NCI-H69 (cell line): ENCODE data around the gene CASKIN1.
A peak's percentile ranks its signal among the peaks of the same experiment; 100 is the strongest.
"Not testable (repeated sequence)": the region's sequence is repeated elsewhere in the genome, so short reads cannot be mapped to it uniquely, and the experiment has no call there.

Experiments used
- DNase-seq: peaks from one replicate; lab custom pipeline; 2025; lab: John Stamatoyannopoulos, UW

The CASKIN1 gene

DNA sequence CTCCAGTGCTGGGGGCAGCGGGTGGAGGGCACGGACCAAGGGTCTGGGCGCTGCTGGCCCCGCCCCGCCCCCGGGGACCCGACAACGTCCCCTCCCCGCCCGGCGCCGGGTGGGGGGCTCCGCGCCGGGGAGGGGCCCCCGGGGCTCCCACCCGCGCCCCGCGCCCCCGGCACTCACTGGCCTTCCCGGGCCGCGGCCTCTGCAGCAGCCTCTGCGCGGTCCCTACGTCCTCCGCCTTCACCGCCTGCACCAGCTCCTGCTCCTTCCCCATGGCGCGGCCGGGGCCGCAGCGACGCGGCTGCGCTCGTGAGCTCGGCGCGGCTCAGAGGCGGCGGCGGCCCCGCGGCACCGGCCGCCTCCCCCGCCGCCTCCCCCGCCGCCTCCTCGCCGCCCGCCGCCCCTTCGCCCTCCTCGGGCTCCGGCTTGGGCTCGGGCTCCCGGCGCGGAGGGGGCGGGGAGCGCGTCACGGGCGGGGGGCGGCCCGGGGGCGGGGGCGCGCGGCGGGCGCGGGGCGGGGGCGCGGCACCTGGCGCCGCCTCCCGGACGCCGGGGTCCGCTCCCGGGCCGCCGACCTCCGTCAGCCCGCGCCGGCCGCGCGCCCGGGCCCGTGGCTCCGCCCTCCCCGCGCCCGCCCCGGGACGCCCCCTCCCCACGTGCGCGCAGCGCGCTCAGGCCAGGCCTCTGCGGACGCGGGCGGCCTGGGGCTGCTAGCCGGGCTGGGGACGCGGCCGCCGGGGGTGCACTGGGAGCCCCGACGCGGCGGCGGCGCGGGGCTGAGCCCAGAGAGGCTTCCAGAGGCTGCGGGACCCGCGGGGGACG is at the start of gene CASKIN1:
Gene CASKIN1, minus strand, starts transcription at position 444 of the 819 bp plus-strand sequence. Its CDS starts 173 bp downstream, at position 271.
- DNase-seq, result peak; percentile 69

- DNase-seq, result no peak
These were observed 48.8 kb upstream of the CASKIN1 start for GRCh38 chr16:2244926-2245795.

DNA sequence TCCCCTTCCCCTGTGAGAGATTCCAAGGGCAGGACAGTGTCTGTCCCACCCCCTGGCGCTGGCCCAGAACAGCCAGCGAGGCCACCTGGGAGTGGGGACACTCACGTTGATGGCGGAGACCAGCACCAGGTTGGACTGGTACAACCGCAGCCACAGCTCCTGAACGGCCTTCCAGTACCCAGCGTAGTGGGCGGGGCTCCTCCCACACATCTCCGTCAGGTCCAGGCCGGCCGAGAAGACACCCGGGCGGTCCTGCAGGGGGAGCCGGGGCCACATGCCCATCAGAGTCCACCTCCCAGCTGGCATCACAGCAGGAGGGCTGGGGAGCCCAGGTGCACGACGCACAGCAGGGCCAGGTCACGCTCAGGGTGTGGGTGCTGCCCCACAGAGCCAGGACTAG is 47.9 kb upstream of the CASKIN1 start:
- DNase-seq, result no peak

GRCh38 chr16:2243781-2244180 is 47.4 kb upstream of the CASKIN1 start:
- DNase-seq, result no peak

GRCh38 chr16:2243031-2243528 is 46.7 kb upstream of the CASKIN1 start:
- no peak for DNase-seq

GRCh38 chr16:2242598-2242997 is 46.2 kb upstream of the CASKIN1 start:
- DNase-seq, result no peak

DNA sequence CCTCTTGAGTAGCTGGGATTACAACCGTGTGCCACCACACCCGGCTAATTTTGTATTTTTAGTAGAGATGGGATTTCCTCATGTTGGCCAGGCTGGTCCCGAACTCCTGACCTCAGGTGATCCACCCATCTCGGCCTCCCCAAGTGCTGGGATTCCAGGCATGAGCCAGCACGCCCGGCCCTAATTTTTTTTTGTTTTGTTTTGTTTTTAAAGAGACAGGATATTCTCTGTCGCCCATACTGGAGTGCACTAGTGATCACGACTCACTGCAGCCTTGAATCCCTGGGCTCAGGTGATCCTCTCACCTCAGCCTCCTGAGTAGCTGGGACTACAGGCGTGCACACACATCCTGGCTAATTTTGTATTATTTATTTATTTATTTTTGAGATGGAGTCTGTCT is 43.9 kb upstream of the CASKIN1 start:
- DNase-seq, result not testable (repeated sequence)

DNA sequence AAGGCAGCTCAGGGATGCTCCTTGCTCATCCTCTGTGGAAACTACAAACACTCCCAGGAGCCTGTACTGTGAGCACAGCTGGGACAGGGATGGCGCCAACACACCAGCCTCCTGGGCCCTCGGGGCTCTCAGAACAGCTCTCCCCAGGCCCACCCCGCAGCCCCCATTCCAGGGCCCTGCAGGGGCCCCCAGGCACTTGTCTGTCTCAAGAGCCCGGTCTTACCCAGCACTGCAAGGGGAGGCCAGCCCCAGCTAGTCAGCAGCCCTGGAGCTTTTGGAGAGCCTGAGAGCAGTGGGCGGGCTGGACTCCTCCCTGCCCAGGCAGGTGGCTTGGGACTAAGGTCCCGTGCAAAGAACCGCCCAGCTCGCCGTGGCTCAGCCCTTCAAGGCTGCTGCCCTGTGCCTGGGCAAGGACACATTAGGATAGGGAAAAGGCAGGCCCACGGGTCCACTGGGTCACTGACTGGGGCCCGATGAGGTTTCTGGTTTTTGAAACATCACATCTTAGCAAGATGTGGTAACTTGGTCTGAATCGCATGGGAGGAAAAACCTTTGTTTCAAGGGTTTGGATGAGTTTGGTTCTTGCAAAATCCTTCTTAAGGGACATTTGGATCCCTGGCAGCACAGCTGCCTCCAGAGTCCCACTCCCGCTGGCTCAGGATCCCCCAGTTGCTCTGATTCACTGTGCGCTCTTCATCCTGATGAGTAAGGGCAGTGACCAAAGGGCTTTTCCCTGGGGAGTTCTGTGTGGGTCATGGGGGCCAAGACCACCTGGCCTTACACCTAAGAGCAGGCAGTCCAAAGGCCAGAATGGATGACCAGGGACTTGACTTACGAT is 42.7 kb upstream of the CASKIN1 start:
- peak; percentile 42 for DNase-seq

DNA sequence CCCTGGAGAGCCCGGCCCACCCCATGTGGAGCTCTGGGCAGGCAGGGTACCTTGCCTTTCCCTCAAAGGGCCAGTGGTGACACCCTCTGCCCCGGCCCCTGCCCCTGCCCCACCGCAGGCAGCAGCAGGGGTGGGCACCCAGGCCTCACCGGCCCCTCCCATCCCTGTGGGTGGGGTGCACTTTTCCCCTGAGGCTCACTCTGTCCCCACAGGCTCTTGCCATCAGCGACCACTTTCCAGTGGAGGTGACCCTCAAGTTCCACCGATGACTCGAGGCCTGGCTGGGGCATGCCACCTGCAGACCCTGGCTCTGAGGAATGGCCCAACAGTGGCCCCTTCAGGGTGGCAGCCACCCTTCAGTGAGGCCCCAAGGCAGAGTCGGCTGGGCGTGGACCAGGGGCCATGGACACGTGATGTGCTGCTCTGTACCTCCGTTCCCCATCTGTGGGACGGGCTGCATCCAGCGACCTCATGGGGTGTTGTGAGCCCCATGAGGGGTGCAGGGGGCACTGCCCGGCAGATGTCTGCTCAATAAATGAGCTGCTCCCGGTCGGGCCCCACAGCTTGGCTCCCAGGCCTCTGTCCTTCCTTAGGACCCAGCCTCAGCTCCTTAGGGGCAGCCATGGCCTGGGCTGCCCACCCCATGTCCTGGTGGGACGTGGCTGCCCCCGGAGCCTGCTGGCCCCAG is 41.9 kb upstream of the CASKIN1 start:
- DNase-seq, result peak; percentile 28

- peak; percentile 50 for DNase-seq
These were observed 41.2 kb upstream of the CASKIN1 start for GRCh38 chr16:2237493-2238149.

GRCh38 chr16:2237102-2237482 is 40.7 kb upstream of the CASKIN1 start:
- no peak for DNase-seq

- peak; percentile 30 for DNase-seq
These were observed 40.1 kb upstream of the CASKIN1 start, which contains the start of gene DNASE1L2 for GRCh38 chr16:2236337-2237101. Gene DNASE1L2 (plus strand): TSS chr16:2236444. CDS start chr16:2236817, 373 bp downstream.

DNA sequence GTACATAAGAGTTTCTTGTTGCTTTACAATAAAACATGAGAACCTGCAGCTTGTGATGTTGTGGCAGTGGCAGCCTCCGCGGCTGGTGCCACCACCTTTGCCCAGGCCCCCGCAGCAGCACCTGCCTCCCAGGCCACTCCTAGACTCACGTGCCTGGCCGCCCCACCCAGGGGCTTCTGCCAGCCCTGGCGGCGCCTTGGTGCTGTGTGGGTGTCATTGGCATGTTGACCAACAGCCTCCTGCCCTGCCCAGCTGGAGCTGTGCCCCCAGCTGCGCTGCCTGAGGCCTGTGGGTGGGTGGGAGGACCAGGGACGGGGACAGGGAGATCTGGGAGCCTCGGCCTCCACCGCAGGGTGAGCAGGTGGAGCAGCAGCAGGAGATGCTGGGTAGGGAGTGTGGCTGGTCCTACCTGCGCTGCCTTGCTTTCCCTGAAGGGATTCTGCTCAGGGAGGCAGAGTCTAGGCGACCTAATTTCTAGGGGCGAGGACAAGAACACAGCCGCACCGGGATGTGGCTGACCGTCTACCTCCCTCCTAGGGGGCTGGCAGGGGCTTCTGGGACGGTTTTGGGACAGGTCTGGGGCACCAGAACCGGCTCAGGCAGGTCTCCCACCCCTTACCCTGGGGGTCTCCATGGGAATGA is 39.4 kb upstream of the CASKIN1 start:
- DNase-seq, result no peak

- no peak for DNase-seq
These were observed 38.8 kb upstream of the CASKIN1 start for GRCh38 chr16:2235234-2235651.

DNA sequence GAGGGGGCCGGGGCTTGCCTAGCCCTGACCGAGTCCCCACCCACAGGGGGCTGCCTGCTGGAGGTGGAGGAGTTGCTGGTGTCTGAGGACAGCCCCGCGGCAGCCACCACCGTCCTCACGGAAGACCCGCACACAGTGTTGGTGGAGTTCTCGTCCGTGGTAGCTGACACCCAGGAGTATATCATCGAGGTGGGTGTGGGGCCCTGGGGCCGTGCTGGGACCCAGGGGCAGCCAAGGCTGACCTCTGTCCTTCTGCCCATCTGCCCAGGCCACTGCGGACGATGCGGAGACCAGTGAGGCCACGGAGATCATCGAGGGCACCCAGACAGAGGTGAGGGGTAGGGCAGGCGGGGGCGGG is 38.4 kb upstream of the CASKIN1 start:
- no peak for DNase-seq

DNA sequence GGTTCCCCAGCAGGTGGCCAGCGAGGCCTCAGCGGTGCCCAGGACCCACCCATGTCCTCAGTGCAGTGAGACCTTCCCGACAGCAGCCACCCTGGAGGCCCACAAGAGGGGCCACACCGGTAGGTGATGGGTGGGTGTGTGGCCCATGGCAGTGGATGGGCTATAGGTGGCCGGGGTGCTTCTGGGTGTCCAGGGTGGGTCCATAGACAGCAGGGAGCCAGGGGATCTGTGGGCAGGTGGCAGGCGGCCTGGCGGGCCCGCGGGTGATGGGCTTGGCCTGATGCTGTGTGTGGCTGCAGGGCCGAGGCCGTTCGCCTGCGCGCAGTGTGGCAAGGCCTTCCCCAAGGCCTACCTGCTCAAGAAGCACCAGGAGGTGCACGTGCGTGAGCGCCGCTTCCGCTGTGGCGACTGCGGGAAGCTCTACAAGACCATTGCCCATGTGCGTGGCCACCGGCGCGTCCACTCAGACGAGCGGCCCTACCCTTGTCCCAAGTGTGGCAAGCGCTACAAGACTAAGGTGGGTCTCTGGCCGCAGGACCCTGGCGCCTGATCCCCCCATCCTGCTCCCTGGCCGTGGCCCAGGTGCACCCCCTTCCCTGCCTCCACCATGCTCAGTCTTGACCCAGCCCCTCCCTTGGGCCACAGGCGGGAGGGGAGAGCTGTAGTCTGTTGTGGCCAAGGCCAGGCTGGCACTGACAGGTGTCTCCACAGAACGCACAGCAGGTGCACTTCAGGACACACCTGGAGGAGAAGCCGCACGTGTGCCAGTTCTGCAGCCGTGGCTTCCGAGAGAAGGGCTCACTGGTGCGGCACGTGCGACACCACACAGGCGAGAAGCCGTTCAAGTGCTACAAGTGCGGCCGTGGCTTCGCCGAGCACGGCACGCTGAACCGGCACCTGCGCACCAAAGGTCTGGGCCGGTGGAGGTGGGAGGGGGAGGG is 37.7 kb upstream of the CASKIN1 start:
- peak; percentile 44 for DNase-seq

DNA sequence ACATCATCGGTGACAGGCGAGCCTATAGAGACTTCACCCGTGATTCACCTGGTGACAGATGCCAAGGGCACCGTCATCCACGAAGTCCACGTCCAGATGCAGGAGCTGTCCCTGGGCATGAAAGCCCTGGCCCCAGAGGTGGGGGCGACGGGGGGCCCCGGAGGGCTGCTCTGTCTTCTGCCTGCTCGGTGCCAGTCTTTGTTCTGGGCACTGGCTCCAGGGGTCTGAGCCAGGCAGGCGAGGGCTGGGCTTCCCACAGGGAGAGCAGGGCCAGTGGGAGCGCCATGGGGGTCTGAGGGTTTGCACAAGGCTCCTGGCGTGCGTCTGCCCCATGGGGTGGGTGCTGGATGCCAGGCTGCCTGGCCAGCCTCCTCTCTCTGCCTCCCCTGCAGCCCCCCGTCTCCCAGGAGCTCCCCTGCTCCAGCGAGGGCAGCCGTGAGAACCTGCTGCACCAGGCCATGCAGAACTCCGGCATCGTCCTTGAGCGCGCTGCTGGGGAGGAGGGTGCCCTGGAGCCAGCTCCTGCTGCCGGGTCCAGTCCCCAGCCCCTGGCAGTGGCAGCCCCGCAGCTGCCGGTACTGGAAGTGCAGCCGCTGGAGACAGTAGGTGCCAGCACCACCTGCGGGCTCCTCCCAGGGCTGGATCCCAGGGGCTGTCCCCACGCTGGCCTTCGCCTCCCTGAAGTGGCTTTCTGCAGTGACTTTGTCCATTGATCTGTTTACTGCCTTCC is 36.8 kb upstream of the CASKIN1 start:
- no peak for DNase-seq
